ENCODE data around the gene FNDC3A.

The FNDC3A gene

GRCh38 chr13:49029570-49029969, 53.9 kb downstream of the FNDC3A start:
- TF ChIP-seq, protein P1, sequence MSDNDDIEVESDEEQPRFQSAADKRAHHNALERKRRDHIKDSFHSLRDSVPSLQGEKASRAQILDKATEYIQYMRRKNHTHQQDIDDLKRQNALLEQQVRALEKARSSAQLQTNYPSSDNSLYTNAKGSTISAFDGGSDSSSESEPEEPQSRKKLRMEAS (IDR thresholded peaks at IDR 0.05) = no peak
- TF ChIP-seq TCF12 (IDR thresholded peaks at IDR 0.05; ENCODE audit: low read depth) (no peak), TEAD4 (IDR thresholded peaks at IDR 0.05) (no peak), CREB1 (IDR thresholded peaks at IDR 0.05; ENCODE audit: low read depth) (no peak), ZBTB7A (IDR thresholded peaks at IDR 0.05; ENCODE audit: low read depth) (no peak), EP300 (IDR thresholded peaks at IDR 0.05; ENCODE audit: borderline replicate concordance) (no peak), RAD21 (IDR thresholded peaks at IDR 0.05; ENCODE audit: low read depth) (no peak), NFIC (IDR thresholded peaks at IDR 0.05) (no peak)
- TF ChIP-seq, protein P2, sequence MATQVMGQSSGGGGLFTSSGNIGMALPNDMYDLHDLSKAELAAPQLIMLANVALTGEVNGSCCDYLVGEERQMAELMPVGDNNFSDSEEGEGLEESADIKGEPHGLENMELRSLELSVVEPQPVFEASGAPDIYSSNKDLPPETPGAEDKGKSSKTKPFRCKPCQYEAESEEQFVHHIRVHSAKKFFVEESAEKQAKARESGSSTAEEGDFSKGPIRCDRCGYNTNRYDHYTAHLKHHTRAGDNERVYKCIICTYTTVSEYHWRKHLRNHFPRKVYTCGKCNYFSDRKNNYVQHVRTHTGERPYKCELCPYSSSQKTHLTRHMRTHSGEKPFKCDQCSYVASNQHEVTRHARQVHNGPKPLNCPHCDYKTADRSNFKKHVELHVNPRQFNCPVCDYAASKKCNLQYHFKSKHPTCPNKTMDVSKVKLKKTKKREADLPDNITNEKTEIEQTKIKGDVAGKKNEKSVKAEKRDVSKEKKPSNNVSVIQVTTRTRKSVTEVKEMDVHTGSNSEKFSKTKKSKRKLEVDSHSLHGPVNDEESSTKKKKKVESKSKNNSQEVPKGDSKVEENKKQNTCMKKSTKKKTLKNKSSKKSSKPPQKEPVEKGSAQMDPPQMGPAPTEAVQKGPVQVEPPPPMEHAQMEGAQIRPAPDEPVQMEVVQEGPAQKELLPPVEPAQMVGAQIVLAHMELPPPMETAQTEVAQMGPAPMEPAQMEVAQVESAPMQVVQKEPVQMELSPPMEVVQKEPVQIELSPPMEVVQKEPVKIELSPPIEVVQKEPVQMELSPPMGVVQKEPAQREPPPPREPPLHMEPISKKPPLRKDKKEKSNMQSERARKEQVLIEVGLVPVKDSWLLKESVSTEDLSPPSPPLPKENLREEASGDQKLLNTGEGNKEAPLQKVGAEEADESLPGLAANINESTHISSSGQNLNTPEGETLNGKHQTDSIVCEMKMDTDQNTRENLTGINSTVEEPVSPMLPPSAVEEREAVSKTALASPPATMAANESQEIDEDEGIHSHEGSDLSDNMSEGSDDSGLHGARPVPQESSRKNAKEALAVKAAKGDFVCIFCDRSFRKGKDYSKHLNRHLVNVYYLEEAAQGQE (IDR thresholded peaks at IDR 0.05; ENCODE audit: low read depth) = no peak

DNA sequence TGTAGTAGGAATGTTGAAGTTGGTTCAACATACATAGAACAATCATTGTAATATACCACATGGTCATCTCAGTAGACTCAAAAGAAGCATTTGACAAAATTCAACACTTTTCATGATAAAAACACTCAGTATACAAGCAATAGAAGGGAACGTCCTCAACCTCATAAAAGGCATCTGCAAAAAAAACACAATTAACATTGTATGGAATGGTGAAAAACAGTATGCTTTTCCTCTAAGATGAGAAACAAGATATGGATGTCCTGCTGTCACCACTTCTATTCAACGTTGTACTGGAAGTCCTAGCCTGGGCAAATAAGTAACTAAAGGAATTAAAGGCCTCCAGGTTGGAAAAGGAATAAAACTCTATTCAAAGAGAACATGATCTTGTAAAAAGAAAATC, 54.5 kb downstream of the FNDC3A start:
- TF ChIP-seq TAF1 (IDR thresholded peaks at IDR 0.05; ENCODE audit: low read depth) (no peak), YY1 (IDR thresholded peaks at IDR 0.05; ENCODE audit: low read depth) (no peak), NFIC (IDR thresholded peaks at IDR 0.05) (no peak), CEBPB (IDR thresholded peaks at IDR 0.05) (no peak), RAD21 (IDR thresholded peaks at IDR 0.05; ENCODE audit: low read depth) (no peak), ZBTB7A (IDR thresholded peaks at IDR 0.05; ENCODE audit: low read depth) (no peak), TEAD4 (IDR thresholded peaks at IDR 0.05) (no peak), FOXM1 (IDR thresholded peaks at IDR 0.05; ENCODE audit: borderline replicate concordance, low read depth) (no peak), CREB1 (IDR thresholded peaks at IDR 0.05; ENCODE audit: low read depth) (no peak), EP300 (IDR thresholded peaks at IDR 0.05; ENCODE audit: borderline replicate concordance) (no peak), TCF12 (IDR thresholded peaks at IDR 0.05; ENCODE audit: low read depth) (no peak), EGR1 (IDR thresholded peaks at IDR 0.05) (no peak)
- TF ChIP-seq, protein P3, sequence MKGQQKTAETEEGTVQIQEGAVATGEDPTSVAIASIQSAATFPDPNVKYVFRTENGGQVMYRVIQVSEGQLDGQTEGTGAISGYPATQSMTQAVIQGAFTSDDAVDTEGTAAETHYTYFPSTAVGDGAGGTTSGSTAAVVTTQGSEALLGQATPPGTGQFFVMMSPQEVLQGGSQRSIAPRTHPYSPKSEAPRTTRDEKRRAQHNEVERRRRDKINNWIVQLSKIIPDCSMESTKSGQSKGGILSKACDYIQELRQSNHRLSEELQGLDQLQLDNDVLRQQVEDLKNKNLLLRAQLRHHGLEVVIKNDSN (IDR thresholded peaks at IDR 0.05) = no peak
- TF ChIP-seq, protein P1 (IDR thresholded peaks at IDR 0.05) = no peak
- TF ChIP-seq, protein P2 (IDR thresholded peaks at IDR 0.05; ENCODE audit: low read depth) = no peak

DNA sequence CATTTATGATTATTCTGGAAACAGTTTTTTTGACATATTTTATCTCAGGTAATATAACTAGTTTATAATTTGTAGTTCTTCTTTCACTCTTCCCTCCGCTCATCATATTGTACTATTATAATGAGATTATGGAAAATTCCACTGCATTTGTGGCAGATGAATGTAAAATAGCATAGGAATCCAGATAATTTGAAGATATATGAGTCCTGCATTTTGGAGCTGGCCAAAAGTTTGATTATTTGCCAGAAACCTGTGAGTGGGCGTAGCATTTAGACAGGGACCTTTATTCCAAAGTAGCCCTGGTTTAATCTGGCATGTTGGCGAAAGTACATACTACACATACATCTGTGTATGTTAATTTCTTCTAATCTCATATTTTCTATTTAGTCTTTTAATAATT, 65.2 kb downstream of the FNDC3A start:
- TF ChIP-seq CEBPB (IDR thresholded peaks at IDR 0.05) (no peak), TCF12 (IDR thresholded peaks at IDR 0.05; ENCODE audit: low read depth) (no peak), FOXM1 (IDR thresholded peaks at IDR 0.05; ENCODE audit: borderline replicate concordance, low read depth) (no peak), ZBTB7A (IDR thresholded peaks at IDR 0.05; ENCODE audit: low read depth) (no peak), TEAD4 (IDR thresholded peaks at IDR 0.05) (no peak), YY1 (IDR thresholded peaks at IDR 0.05; ENCODE audit: low read depth) (no peak), TAF1 (IDR thresholded peaks at IDR 0.05; ENCODE audit: low read depth) (no peak), EP300 (IDR thresholded peaks at IDR 0.05; ENCODE audit: borderline replicate concordance) (no peak), CREB1 (IDR thresholded peaks at IDR 0.05; ENCODE audit: low read depth) (no peak), RAD21 (IDR thresholded peaks at IDR 0.05; ENCODE audit: low read depth) (no peak), EGR1 (IDR thresholded peaks at IDR 0.05) (no peak), NFIC (IDR thresholded peaks at IDR 0.05) (no peak)
- TF ChIP-seq, protein P3 (IDR thresholded peaks at IDR 0.05) = no peak
- TF ChIP-seq, protein P1 (IDR thresholded peaks at IDR 0.05) = no peak
- TF ChIP-seq, protein P2 (IDR thresholded peaks at IDR 0.05; ENCODE audit: low read depth) = no peak

DNA sequence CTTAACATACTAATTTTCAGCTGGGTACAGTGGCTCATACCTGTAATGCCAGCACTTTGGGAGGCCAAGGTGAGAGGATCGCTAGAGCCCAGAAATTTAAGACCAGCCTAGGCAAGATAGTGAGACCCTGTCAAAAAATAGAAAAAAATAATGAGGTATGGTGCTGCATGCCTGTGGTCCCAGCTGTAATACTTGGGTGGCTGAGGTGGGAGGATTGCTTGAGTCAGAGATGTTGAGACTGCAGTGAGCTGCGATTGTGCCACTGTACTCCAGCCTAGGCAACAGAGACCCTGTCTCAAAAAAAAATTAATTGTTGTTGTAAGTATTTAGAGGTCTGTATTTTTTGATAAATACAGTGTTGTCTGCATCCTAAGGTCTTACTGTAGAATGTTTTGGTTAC, 66.8 kb downstream of the FNDC3A start:
- TF ChIP-seq, protein P1 (IDR thresholded peaks at IDR 0.05) = no peak
- TF ChIP-seq RAD21 (IDR thresholded peaks at IDR 0.05; ENCODE audit: low read depth) (no peak), YY1 (IDR thresholded peaks at IDR 0.05; ENCODE audit: low read depth) (no peak), NFIC (IDR thresholded peaks at IDR 0.05) (no peak), FOXM1 (IDR thresholded peaks at IDR 0.05; ENCODE audit: borderline replicate concordance, low read depth) (no peak), CEBPB (IDR thresholded peaks at IDR 0.05) (no peak), ZBTB7A (IDR thresholded peaks at IDR 0.05; ENCODE audit: low read depth) (no peak), EGR1 (IDR thresholded peaks at IDR 0.05) (no peak), TEAD4 (IDR thresholded peaks at IDR 0.05) (no peak), TCF12 (IDR thresholded peaks at IDR 0.05; ENCODE audit: low read depth) (no peak)
- TF ChIP-seq, protein P3 (IDR thresholded peaks at IDR 0.05) = no peak
